Camera-type eye (tissue), 1 donor: Measurements from ENCODE around the gene PRR23A. TPM values are rescaled to one million over a fixed set of nuclear protein-coding genes. Genes with fewer than 3 reads are reported as not detected.

ENCODE experiments used
- total RNA-seq: library from RNA; depleted of rRNA; stranded (reverse); fragments of >200 nt; gene quantifications from one replicate; pipeline ENCODE4 v1.2.3, GENCODE V29; 2014

PRR23A gene
- not detected for total RNA-seq

GRCh38 chr3:139006051-139006716, at the start of gene PRR23A:
Gene PRR23A, minus strand, starts transcription at chr3:139006268. Its CDS starts 0 bp downstream, at chr3:139006268.

DNA sequence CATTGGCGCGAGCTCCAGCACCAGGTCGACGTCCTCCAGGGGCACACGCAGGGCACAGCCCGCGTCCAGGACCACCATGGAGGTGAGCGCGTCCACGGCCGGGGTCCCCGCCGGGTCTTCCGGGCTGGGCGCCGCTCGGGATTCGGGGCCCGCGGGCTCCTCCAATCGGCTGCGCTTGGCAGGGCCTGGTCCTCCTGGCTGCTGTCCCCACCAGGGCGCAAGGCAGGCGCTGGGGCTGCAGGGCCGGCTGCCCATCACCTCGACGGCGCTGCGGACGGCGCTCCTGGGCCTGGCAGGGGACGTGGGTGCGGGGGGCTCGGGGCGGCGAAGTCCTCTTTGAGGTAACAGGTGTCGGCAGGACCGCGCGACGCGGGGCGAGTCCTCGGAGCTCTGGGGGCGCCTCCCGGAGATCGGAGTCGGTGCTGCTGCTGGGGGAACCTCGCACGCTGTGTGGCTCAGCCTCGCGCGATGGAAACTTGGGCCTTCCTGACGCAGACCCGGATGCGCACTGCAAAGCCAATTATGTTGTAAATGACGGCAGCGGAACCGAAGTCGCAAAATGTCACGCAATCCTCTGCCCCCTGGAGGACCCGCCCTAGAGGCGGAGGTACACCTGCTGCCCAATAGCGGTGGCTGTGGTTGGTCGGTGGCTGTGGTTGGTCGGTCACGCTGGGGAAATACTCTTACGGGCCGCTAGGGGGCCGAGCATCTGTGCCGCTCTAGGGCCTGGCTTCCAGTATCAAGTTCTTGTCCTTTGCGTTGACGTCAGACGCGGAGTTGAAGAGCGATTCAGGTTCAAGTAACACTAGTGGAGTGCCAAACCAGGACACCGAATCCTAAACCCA, 38.5 kb upstream of the PRR23A start, which contains the start of gene PRR23C:
Gene PRR23C (minus strand): TSS at position 527 of the 845 bp plus-strand sequence. CDS start 272 bp downstream, at position 255.

GRCh38 chr3:139020868-139021234, 14.8 kb upstream of the PRR23A start, which contains the start of gene PRR23B:
Gene PRR23B, minus strand, starts transcription at chr3:139020926. Its CDS starts 265 bp downstream, at chr3:139020661.

Other genes with a start within 250 kb of the PRR23A start
- 39.1 TPM for gene PIK3CB, start 171.3 kb downstream of the PRR23A start, total RNA-seq
- gene FOXL2, start 59.1 kb downstream of the PRR23A start, total RNA-seq: 6.7 TPM
- 7.9 TPM for gene FOXL2NB, start 59.1 kb downstream of the PRR23A start, total RNA-seq
- gene PRR23B, start 14.7 kb upstream of the PRR23A start, total RNA-seq: not detected
- gene PRR23C, start 38.6 kb upstream of the PRR23A start, total RNA-seq: not detected